Amniotic stem cell (primary cell): ENCODE measurements around the gene ARMC6.
A peak's percentile ranks its signal among the peaks of the same experiment; 100 is the strongest.
"Not testable (repeated sequence)": the region's sequence is repeated elsewhere in the genome, so short reads cannot be mapped to it uniquely, and the experiment has no call there.

Experiments used
- DNase-seq: peaks from one replicate; lab custom pipeline; 2025; lab: John Stamatoyannopoulos, UW

The ARMC6 gene

GRCh38 chr19:19023376-19023775, 10.0 kb upstream of the ARMC6 start:
- DNase-seq = not testable (repeated sequence)

GRCh38 chr19:19025861-19026260, 7.5 kb upstream of the ARMC6 start:
- DNase-seq = no peak

GRCh38 chr19:19026299-19026971, 7.0 kb upstream of the ARMC6 start:
- no peak for DNase-seq

- DNase-seq = no peak
These were observed 6.2 kb upstream of the ARMC6 start for GRCh38 chr19:19027228-19027627.

- no peak for DNase-seq
These were observed 4.9 kb upstream of the ARMC6 start for GRCh38 chr19:19028526-19028925.

- DNase-seq = no peak
These were observed 1.5 kb upstream of the ARMC6 start for GRCh38 chr19:19031891-19032290.

- DNase-seq = no peak
These were observed 805 bp upstream of the ARMC6 start for GRCh38 chr19:19032420-19033175.

- no peak for DNase-seq
These were observed 302 bp upstream of the ARMC6 start for GRCh38 chr19:19033176-19033425.

- DNase-seq = peak; percentile 15
These were observed 811 bp downstream of the ARMC6 start for GRCh38 chr19:19034204-19034624.

- no peak for DNase-seq
These were observed 6.5 kb downstream of the ARMC6 start for GRCh38 chr19:19039901-19040300.

- no peak for DNase-seq
These were observed 7.0 kb downstream of the ARMC6 start for GRCh38 chr19:19040417-19040816.

GRCh38 chr19:19042732-19043280, 9.4 kb downstream of the ARMC6 start:
- no peak for DNase-seq

GRCh38 chr19:19043481-19043880, 10.1 kb downstream of the ARMC6 start:
- no peak for DNase-seq

GRCh38 chr19:19043881-19044280, 10.5 kb downstream of the ARMC6 start:
- no peak for DNase-seq

- DNase-seq = no peak
These were observed 16.0 kb downstream of the ARMC6 start for GRCh38 chr19:19049406-19049805.

GRCh38 chr19:19050104-19050503, 16.7 kb downstream of the ARMC6 start:
- DNase-seq = no peak

GRCh38 chr19:19050731-19051130, 17.3 kb downstream of the ARMC6 start:
- no peak for DNase-seq

- DNase-seq = no peak
These were observed 18.2 kb downstream of the ARMC6 start for GRCh38 chr19:19051478-19052213.

- no peak for DNase-seq
These were observed 19.5 kb downstream of the ARMC6 start for GRCh38 chr19:19052921-19053320.

- no peak for DNase-seq
These were observed 20.3 kb downstream of the ARMC6 start for GRCh38 chr19:19053508-19054314.

GRCh38 chr19:19054315-19054938, 21.0 kb downstream of the ARMC6 start:
- no peak for DNase-seq
